ENCODE data around the gene RIPOR1.
"Not testable (repeated sequence)": the region's sequence is repeated elsewhere in the genome, so short reads cannot be mapped to it uniquely, and the experiment has no call there.

RIPOR1 gene

GRCh38 chr16:67517155-67517445 is 11.5 kb upstream of the RIPOR1 start:
- in situ Hi-C loops (cut with MboI; ENCODE audit: low sequenced_read_pairs): no loop called here

DNA sequence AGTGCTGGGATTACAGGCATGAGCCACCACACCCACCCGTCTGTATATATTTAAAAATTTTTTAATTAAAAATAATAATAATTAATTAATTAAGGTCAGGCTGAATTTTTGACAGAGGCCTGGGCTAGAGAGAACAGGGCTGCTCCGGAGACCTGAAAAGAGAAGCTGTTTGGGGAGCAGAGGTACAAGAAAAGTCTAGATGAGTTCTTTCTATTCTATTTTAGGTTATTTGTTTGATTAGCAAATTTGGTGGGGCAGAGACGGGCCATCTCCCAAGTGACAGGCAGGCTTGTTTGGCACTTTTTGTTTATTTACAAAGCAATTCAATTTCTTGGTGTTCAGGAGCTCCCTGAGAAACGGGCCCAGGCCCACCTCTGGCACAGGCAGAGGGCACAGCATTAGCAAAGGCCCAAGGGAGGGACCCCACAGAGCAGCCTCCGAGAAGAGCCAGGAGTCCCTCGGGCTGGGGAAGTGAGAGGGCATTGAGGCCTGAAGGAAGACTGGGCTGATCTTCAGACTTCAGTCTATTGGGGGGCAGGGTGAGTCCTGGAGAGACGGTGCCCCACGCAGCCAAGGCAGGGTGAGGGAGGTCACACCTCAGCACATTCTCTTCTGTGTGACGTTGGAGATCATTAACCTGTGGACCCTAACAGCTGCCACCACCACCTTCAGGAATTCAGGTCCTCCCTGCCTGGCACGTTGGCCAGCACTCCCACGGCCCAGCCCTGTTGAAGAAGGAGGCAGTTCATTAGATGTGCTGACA is 10.8 kb upstream of the RIPOR1 start:
- in situ Hi-C loops (cut with MboI; ENCODE audit: low sequenced_read_pairs): no loop called here

DNA sequence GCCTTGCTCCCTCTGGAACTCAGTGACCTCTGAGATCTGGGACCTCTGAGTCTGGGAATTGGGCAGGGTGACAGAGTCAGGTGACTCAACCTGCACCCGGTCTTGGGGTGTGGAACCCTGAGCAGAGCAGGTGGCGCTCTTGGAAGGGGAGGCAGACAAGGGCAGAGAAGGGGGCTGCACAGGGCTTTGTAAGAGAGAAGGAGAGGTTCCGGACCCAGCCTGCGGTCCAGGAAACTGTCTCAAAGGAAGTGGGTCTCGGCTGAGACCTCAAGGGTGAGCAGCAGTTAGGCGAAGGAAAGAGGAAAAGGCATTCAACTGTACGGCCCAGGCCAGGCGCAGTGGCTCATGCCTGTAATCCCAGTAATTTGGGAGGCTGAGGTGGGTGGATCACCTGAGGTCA is 10.0 kb upstream of the RIPOR1 start:
- in situ Hi-C loops (cut with MboI; ENCODE audit: low sequenced_read_pairs): no loop called here

GRCh38 chr16:67519242-67519641 is 9.4 kb upstream of the RIPOR1 start:
- in situ Hi-C loops (cut with MboI; ENCODE audit: low sequenced_read_pairs): no loop called here

GRCh38 chr16:67521095-67521804 is 7.4 kb upstream of the RIPOR1 start:
- in situ Hi-C loops (cut with MboI; ENCODE audit: low sequenced_read_pairs): no loop called here

GRCh38 chr16:67525176-67525860 is 3.3 kb upstream of the RIPOR1 start:
- in situ Hi-C loops (cut with MboI; ENCODE audit: low sequenced_read_pairs): no loop called here

DNA sequence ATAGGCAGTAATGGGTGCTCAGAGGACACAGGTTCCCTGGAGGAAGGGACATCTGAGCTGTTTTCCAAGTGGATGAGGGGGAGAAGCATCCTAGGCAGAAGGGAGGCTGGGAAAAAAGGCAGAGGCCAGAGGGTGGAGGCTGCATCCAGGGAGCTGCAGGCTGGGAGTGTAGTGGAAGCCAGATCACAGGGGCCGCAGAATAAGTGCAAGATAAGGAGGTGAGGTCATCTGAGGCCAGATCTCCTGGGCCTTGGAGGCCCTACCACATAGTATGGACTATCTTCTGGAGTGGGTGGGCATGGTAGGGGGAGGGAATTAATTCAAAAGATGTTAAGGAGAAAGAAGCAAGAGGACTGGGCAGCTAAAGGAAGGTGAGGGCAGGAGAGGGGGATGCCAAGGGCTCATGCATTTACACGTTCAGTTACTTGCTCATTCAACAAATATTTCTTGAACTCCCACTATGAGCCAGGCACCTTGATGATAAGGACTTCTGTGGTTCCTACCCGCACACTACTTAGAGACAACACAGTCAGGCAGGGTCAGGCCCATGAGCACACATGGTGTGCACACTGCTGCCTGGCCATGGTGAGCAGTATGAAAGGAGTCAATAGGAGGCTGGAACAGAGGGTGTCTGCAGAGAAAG is 2.4 kb upstream of the RIPOR1 start:
- in situ Hi-C loops (cut with MboI; ENCODE audit: low sequenced_read_pairs): no loop called here

GRCh38 chr16:67528870-67529581 is 397 bp downstream of the RIPOR1 start:
- in situ Hi-C loops (cut with MboI; ENCODE audit: low sequenced_read_pairs): no loop called here

GRCh38 chr16:67529582-67530012 is 968 bp downstream of the RIPOR1 start:
- in situ Hi-C loops (cut with MboI; ENCODE audit: low sequenced_read_pairs): no loop called here

- in situ Hi-C loops (cut with MboI; ENCODE audit: low sequenced_read_pairs): no loop called here
Measured at GRCh38 chr16:67530013-67530939, 1.6 kb downstream of the RIPOR1 start.

GRCh38 chr16:67531247-67531646 is 2.6 kb downstream of the RIPOR1 start:
- in situ Hi-C loops (cut with MboI; ENCODE audit: low sequenced_read_pairs): no loop called here

DNA sequence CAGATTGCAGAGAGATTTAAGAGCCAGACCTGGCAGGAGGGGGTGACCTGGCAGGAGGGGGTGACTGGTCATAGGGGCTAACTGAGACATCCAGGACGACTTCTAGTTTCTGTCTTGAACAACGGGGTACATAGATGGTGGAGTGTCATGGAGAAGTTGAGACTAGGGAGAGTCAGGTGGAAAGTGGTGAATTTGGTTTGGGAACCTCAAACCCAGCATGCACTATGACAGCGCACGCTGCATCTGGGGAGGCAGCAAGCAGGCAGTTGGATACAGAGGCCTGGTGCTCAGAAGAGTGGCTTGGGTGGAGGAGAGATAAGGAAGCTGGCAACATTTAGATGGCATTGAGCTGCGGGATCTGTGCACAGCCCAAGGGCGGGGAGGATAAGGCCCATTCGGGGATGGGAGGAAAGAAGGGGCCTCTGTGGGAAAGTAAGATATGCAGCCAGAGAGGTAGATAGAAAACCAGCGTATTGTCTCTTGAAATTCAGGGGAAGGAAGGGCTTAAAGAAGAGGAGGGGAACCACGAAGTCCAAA is 4.5 kb downstream of the RIPOR1 start:
- in situ Hi-C loops (cut with MboI; ENCODE audit: low sequenced_read_pairs): no loop called here

DNA sequence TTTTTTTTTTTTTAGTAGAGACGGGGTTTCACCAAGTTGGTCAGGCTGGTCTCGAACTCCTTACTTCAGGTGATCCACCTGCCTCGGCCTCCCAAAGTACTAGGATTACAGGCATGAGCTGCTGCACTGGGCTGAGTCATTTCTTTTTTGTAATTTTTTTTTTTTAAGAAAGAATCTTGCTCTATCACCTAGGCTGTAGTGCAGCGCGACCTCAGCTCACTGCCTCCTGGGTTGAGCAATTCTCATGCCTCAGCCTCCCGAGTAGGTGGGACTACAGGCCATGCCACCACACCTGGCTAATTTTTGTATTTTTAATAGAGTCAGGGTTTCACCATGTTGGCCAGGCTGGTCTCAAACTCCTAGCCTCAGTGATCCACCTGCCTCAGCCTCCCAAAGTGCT is 5.4 kb downstream of the RIPOR1 start:
- in situ Hi-C loops (cut with MboI; ENCODE audit: low sequenced_read_pairs): not testable (repeated sequence)

DNA sequence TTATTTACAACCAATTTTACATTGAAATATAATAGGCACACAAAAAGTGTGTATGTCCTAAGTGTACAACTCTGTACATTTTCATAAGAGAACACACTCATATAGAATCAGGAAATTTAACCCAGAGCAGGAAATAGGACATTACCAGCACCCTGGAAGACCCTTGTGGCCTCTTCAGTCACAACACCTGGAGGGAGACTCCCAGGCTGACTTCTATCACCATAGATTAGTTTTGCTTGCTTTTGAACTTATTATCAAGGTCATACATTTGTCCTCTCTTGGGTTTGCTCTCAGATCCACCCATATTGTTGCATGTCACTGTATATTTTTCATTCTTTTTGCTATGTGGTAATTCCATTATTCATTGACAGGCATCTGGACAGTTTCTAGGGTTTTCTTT is 5.8 kb downstream of the RIPOR1 start:
- in situ Hi-C loops (cut with MboI; ENCODE audit: low sequenced_read_pairs): no loop called here

GRCh38 chr16:67535201-67535600 is 6.6 kb downstream of the RIPOR1 start:
- in situ Hi-C loops (cut with MboI; ENCODE audit: low sequenced_read_pairs): no loop called here

- in situ Hi-C loops (cut with MboI; ENCODE audit: low sequenced_read_pairs): no loop called here
Measured at GRCh38 chr16:67537270-67537635, 8.6 kb downstream of the RIPOR1 start.

GRCh38 chr16:67537636-67538591 is 9.3 kb downstream of the RIPOR1 start:
- in situ Hi-C loops (cut with MboI; ENCODE audit: low sequenced_read_pairs): no loop called here

GRCh38 chr16:67538666-67539101 is 10.1 kb downstream of the RIPOR1 start:
- in situ Hi-C loops (cut with MboI; ENCODE audit: low sequenced_read_pairs): no loop called here

Data from HL-60/S4 treated with retinoic acid at 250 ng/mL for 4 days and 3 days (cell line).